Activated CD4-positive, alpha-beta T cell treated with anti-CD3 and anti-CD28 coated beads, Interleukin-2, amount 10 ng/mL, durations not matched to agents 7 days and 5 days (primary cell): Measurements from ENCODE around the gene TSPAN5. TPM values are rescaled to one million over a fixed set of nuclear protein-coding genes. Genes with fewer than 3 reads are reported as not detected.
A peak's percentile ranks its signal among the peaks of the same experiment; 100 is the strongest.

Source experiments
- CTCF ChIA-PET: fragments of 350-600 bp; sonication (Branson Sonifier 250); formaldehyde crosslinking; loops from one replicate; lab custom pipeline; 2021; ENCODE audit warnings: antibody characterized with exemption; lab: Charles Lee
- POLR2A ChIA-PET: fragments of 350-600 bp; sonication (Branson Sonifier 250); formaldehyde crosslinking; loops from one replicate; lab custom pipeline; 2021; ENCODE audit warnings: antibody characterized with exemption; lab: Charles Lee
- DNase-seq: peaks from one replicate; pipeline ENCODE4 v3.0.0-alpha.2; 2020
- H3K27ac Mint-ChIP-seq: one replicate; pipeline ENCODE4 v1.8.0; 2021; ENCODE audit warnings: mild to moderate bottlenecking, moderate library complexity, mixed read lengths
- H3K27me3 Mint-ChIP-seq: one replicate; pipeline ENCODE4 v1.8.0; 2021; ENCODE audit warnings: mixed read lengths
- H3K36me3 Mint-ChIP-seq: one replicate; pipeline ENCODE4 v1.8.0; 2021; ENCODE audit warnings: low read depth, mixed read lengths
- H3K4me1 Mint-ChIP-seq: one replicate; pipeline ENCODE4 v1.8.0; 2021; ENCODE audit warnings: mixed read lengths
- H3K4me3 Mint-ChIP-seq: one replicate; pipeline ENCODE4 v1.8.0; 2021; ENCODE audit warnings: mild to moderate bottlenecking, moderate library complexity, mixed read lengths
- H3K9me3 Mint-ChIP-seq: one replicate; pipeline ENCODE4 v1.8.0; 2021; ENCODE audit warnings: mixed read lengths
- total RNA-seq, 2 experiments: library from RNA; stranded (reverse); gene quantifications; one replicate each; pipeline ENCODE4 v1.2.3, GENCODE V29; 2021

The TSPAN5 gene
- total RNA-seq, 2 experiments from 2014 or later: 17.4 to 17.6 TPM

GRCh38 chr4:98510757-98511517 is 147.5 kb downstream of the TSPAN5 start:
- H3K27me3 Mint-ChIP-seq: no peaks in the 10 kb centered on the region
- H3K4me1 Mint-ChIP-seq: peaks cover 41% of the 10 kb centered on the region
- no peaks in the 10 kb centered on the region for H3K9me3 Mint-ChIP-seq
- H3K4me3 Mint-ChIP-seq: no peak overlapping the region
- CTCF ChIA-PET: interaction anchor here (0.6 kb wide), 1 partner anchor 420 kb away, joined by 3 read pairs; no protein-coding TSS in a partner anchor
- H3K36me3 Mint-ChIP-seq: peaks cover 16% of the 10 kb centered on the region
- POLR2A ChIA-PET: no interaction called here
- H3K27ac Mint-ChIP-seq: no peak overlapping the region
- DNase-seq: peak; percentile 24

- H3K4me1 Mint-ChIP-seq: peaks cover 36% of the 10 kb centered on the region
- no peak overlapping the region for H3K27ac Mint-ChIP-seq
- H3K36me3 Mint-ChIP-seq: peaks cover 15% of the 10 kb centered on the region
- no peak overlapping the region for H3K4me3 Mint-ChIP-seq
- POLR2A ChIA-PET: no interaction called here
- no peaks in the 10 kb centered on the region for H3K27me3 Mint-ChIP-seq
- CTCF ChIA-PET: interaction anchor here (1.0 kb wide), 1 partner anchor 27 kb away, joined by 3 read pairs; no protein-coding TSS in a partner anchor
- H3K9me3 Mint-ChIP-seq: no peaks in the 10 kb centered on the region
- no peak for DNase-seq
Observed at GRCh38 chr4:98510340-98510739, 148.1 kb downstream of the TSPAN5 start.

GRCh38 chr4:98509721-98510120 is 148.7 kb downstream of the TSPAN5 start:
- ChIA-PET CTCF (interaction anchor here (0.8 to 1.2 kb wide), 3 partner anchors 20 to 40 kb away, joined by 3 to 4 read pairs (median 3); no protein-coding TSS in a partner anchor), POLR2A (no interaction called here)
- peaks cover 15% of the 10 kb centered on the region for H3K36me3 Mint-ChIP-seq
- H3K9me3 Mint-ChIP-seq: no peaks in the 10 kb centered on the region
- H3K4me1 Mint-ChIP-seq: peaks cover 31% of the 10 kb centered on the region
- H3K27ac Mint-ChIP-seq: no peak overlapping the region
- H3K27me3 Mint-ChIP-seq: no peaks in the 10 kb centered on the region
- DNase-seq: no peak
- no peak overlapping the region for H3K4me3 Mint-ChIP-seq

GRCh38 chr4:98508829-98509598 is 149.4 kb downstream of the TSPAN5 start:
- H3K4me3 Mint-ChIP-seq: no peak overlapping the region
- peaks cover 28% of the 10 kb centered on the region for H3K4me1 Mint-ChIP-seq
- DNase-seq: no peak
- no peaks in the 10 kb centered on the region for H3K9me3 Mint-ChIP-seq
- ChIA-PET POLR2A (no interaction called here), CTCF (interaction anchor here (0.8 to 1.2 kb wide), 2 partner anchors 19 to 40 kb away, joined by 3 to 4 read pairs; no protein-coding TSS in a partner anchor)
- H3K27me3 Mint-ChIP-seq: no peaks in the 10 kb centered on the region
- peaks cover 17% of the 10 kb centered on the region for H3K36me3 Mint-ChIP-seq
- no peak overlapping the region for H3K27ac Mint-ChIP-seq

GRCh38 chr4:98508248-98508647 is 150.2 kb downstream of the TSPAN5 start:
- Mint-ChIP-seq H3K9me3 (no peaks in the 10 kb centered on the region), H3K4me1 (peaks cover 28% of the 10 kb centered on the region), H3K4me3 (no peak overlapping the region), H3K36me3 (peaks cover 18% of the 10 kb centered on the region), H3K27me3 (no peaks in the 10 kb centered on the region), H3K27ac (no peak overlapping the region)
- no peak for DNase-seq
- ChIA-PET POLR2A (no interaction called here), CTCF (interaction anchor here (1.2 kb wide), 1 partner anchor 18 kb away, joined by 4 read pairs; no protein-coding TSS in a partner anchor)

GRCh38 chr4:98507299-98507698 is 151.1 kb downstream of the TSPAN5 start:
- no peaks in the 10 kb centered on the region for H3K9me3 Mint-ChIP-seq
- H3K27ac Mint-ChIP-seq: no peak overlapping the region
- H3K4me1 Mint-ChIP-seq: peaks cover 24% of the 10 kb centered on the region
- no peaks in the 10 kb centered on the region for H3K27me3 Mint-ChIP-seq
- peaks cover 25% of the 10 kb centered on the region for H3K36me3 Mint-ChIP-seq
- ChIA-PET CTCF (no interaction called here), POLR2A (no interaction called here)
- H3K4me3 Mint-ChIP-seq: no peak overlapping the region
- DNase-seq: no peak

- ChIA-PET CTCF (interaction anchor here (1.1 kb wide), 1 partner anchor 12 kb away, joined by 3 read pairs; no protein-coding TSS in a partner anchor), POLR2A (no interaction called here)
- no peak for DNase-seq
- Mint-ChIP-seq H3K36me3 (peaks cover 32% of the 10 kb centered on the region), H3K4me3 (no peak overlapping the region), H3K27me3 (no peaks in the 10 kb centered on the region), H3K9me3 (peaks cover 3% of the 10 kb centered on the region), H3K4me1 (peaks cover 24% of the 10 kb centered on the region), H3K27ac (no peak overlapping the region)
Observed at GRCh38 chr4:98506462-98507132, 151.8 kb downstream of the TSPAN5 start.

- Mint-ChIP-seq H3K4me1 (peaks cover 25% of the 10 kb centered on the region), H3K36me3 (peaks cover 37% of the 10 kb centered on the region), H3K4me3 (no peak overlapping the region), H3K27me3 (no peaks in the 10 kb centered on the region), H3K9me3 (peaks cover 6% of the 10 kb centered on the region), H3K27ac (no peak overlapping the region)
- no peak for DNase-seq
- ChIA-PET POLR2A (no interaction called here), CTCF (interaction anchor here (1.1 kb wide), 1 partner anchor 13 kb away, joined by 3 read pairs; no protein-coding TSS in a partner anchor)
Observed at GRCh38 chr4:98505992-98506391, 152.4 kb downstream of the TSPAN5 start.

GRCh38 chr4:98504091-98504490 is 154.3 kb downstream of the TSPAN5 start:
- Mint-ChIP-seq H3K27ac (no peak overlapping the region), H3K36me3 (peaks cover 31% of the 10 kb centered on the region), H3K4me3 (no peak overlapping the region), H3K9me3 (peaks cover 6% of the 10 kb centered on the region), H3K4me1 (peaks cover 6% of the 10 kb centered on the region), H3K27me3 (no peaks in the 10 kb centered on the region)
- CTCF ChIA-PET: no interaction called here
- POLR2A ChIA-PET: no interaction called here
- no peak for DNase-seq

GRCh38 chr4:98503676-98504075 is 154.7 kb downstream of the TSPAN5 start:
- no peak for DNase-seq
- no peak overlapping the region for H3K4me3 Mint-ChIP-seq
- peaks cover 6% of the 10 kb centered on the region for H3K9me3 Mint-ChIP-seq
- no peak overlapping the region for H3K27ac Mint-ChIP-seq
- peaks cover 31% of the 10 kb centered on the region for H3K36me3 Mint-ChIP-seq
- ChIA-PET CTCF (no interaction called here), POLR2A (no interaction called here)
- peaks cover 7% of the 10 kb centered on the region for H3K4me1 Mint-ChIP-seq
- no peaks in the 10 kb centered on the region for H3K27me3 Mint-ChIP-seq

GRCh38 chr4:98502624-98503023 is 155.8 kb downstream of the TSPAN5 start:
- H3K36me3 Mint-ChIP-seq: peaks cover 29% of the 10 kb centered on the region
- H3K4me3 Mint-ChIP-seq: no peak overlapping the region
- no peak for DNase-seq
- peaks cover 6% of the 10 kb centered on the region for H3K9me3 Mint-ChIP-seq
- no peaks in the 10 kb centered on the region for H3K27me3 Mint-ChIP-seq
- POLR2A ChIA-PET: interaction anchor here (0.6 kb wide), 1 partner anchor 144 kb away, joined by 4 read pairs; no protein-coding TSS in a partner anchor
- no peak overlapping the region for H3K27ac Mint-ChIP-seq
- CTCF ChIA-PET: interaction anchor here (1.5 kb wide), 1 partner anchor 16 kb away, joined by 5 read pairs; no protein-coding TSS in a partner anchor
- peaks cover 11% of the 10 kb centered on the region for H3K4me1 Mint-ChIP-seq

GRCh38 chr4:98502031-98502430 is 156.4 kb downstream of the TSPAN5 start:
- no peak overlapping the region for H3K4me3 Mint-ChIP-seq
- H3K4me1 Mint-ChIP-seq: peaks cover 13% of the 10 kb centered on the region
- H3K27me3 Mint-ChIP-seq: no peaks in the 10 kb centered on the region
- ChIA-PET POLR2A (no interaction called here), CTCF (interaction anchor here (1.5 kb wide), 1 partner anchor 16 kb away, joined by 5 read pairs; no protein-coding TSS in a partner anchor)
- H3K36me3 Mint-ChIP-seq: peaks cover 25% of the 10 kb centered on the region
- no peak for DNase-seq
- peaks cover 6% of the 10 kb centered on the region for H3K9me3 Mint-ChIP-seq
- H3K27ac Mint-ChIP-seq: no peak overlapping the region
